ENCODE results near the gene UBL4B.

UBL4B gene

DNA sequence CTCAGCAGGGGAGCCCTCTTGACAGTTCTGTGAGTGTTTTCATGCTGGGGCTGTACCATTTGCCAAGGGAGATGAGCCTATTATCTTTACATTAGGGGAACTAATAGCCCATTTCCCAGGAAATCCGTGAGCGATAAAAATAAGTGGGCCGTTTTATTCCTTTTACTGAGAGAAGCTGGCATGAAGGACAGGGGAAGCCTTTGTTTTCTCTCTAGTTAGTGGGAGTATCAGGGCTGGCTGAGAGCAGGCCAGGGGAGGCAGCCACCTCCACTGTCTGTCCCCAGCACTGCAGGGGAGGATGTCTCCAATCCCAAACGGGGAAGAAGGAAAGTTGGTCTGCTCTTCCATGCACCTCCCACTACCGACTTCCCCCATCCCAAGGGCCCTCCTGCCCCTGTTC, 2.5 kb downstream of the UBL4B start:
- DNase-seq (ENCODE audit: low spot score) = no peak

DNA sequence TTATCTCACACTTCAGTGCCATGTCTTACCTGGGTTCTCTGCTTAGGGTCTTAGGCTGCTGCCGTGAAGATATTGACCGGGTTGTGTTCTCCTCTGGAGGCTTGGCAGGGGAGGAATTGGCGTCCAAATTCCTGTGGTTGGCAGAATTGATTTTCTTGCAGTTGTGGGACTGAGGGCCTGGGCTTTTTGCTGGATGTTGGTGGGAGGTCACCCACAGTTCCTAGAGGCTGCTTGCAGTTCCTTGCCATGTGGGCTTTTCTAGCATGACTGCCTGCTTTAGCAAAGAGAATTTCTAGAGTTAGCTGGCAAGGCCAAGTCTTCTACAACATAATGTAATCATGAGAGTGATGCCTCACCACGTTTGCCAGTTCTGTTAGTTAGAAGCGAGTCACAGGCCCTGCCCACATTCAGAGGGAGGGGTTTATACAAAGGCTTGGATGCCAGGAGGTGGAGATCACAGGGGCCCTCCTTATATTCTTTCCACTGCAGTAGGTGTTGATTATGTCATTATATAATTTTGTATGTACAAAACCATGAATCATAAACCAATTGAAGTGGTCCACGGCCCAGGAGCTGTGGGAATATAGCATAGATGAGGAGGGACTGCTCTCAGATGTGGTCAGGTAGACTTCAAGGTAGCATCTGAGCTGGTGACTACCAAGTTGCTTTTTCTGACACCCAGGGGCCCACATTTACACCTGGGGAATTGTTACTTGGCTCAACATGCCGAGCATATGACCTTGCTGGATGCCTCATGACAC, 6.6 kb downstream of the UBL4B start:
- DNase-seq (ENCODE audit: low spot score) = no peak

DNA sequence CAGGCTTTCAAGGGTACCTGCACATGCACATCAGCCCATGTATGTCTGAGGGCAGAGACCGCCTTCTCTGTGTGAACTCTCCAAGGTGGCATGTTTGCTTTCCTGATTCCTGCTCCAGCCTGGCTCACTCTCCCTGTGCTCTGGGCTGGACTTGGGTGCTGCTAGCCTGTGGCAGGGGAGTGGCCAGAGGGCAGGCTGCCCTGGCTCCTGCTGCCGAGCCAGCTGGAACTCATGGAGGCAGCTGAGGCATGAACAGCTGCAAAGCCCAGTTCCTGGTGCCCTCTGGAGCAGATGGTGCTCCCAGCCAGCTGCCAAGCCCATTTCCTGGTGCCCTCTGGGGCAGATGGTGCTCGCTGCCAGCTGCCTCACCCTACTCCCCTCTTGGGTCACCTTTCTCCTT, 7.6 kb downstream of the UBL4B start:
- DNase-seq (ENCODE audit: low spot score) = no peak

DNA sequence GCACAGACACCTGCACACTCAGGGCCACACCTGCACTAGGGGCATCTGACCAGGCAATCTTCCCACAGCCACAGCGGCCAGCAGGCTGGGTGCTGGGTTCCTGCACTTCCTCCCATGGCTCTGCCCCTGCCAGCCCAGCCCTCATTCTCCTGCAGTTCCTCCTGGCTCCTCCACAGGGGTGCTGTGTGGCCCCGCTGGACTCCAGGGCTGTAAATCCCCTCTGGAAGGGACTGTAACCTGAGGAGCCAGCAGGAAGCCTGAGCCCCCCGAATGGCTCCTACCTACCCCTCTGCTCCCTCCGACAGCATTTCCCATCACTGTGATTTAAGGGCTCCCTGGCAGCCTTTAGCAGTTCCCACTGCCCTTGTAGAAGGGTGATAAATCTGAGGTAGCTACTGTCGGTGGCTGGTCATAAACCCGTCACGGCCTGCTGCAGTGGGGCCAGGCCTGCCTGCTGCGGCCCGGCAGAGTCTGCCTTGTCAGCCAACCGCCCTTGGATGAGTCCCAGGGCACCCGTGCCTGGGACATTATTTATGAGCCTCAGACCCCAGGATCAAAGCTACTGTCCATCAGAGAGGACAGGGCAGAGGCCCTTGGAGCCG, 8.8 kb downstream of the UBL4B start:
- no peak for DNase-seq (ENCODE audit: low spot score)

DNA sequence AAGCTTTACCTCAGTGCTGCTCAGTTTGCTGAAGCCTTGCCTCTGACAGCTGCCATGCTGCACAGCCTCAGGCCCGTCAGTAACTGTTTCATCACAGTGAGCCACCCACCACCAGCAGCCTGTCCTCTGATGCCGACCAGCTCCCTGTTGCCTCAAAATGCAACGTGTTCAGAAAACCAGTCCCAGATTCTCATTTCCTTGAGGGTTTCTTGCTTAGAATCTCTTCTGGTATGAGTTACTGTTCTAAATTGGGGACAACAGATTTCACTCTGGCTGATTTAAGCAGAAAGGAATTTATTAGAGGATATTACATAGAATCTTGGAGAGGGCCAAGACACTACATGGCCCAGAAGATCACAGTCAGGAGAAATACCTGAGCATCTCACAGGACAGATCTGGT, 11.0 kb downstream of the UBL4B start:
- DNase-seq (ENCODE audit: low spot score) = no peak

DNA sequence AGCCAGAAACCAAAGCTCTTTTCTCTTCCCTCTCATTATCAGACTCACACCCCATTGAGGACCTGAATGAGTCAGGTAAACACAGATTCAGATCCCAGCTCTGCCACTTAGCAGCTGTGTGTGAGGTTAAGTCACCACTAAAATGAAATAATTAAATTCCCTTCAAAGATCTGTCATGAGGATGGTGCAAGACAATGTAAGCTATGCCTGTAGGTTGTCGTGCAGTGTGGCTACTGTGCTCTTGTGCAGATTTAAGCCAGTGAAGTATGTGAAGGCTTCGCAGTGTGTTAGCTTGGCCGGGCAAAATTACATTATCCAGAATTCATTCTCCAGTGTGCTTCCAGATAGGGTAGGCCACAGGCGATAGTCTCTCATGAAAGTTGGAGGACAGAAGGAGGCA, 13.6 kb downstream of the UBL4B start:
- DNase-seq (ENCODE audit: low spot score) = no peak

DNA sequence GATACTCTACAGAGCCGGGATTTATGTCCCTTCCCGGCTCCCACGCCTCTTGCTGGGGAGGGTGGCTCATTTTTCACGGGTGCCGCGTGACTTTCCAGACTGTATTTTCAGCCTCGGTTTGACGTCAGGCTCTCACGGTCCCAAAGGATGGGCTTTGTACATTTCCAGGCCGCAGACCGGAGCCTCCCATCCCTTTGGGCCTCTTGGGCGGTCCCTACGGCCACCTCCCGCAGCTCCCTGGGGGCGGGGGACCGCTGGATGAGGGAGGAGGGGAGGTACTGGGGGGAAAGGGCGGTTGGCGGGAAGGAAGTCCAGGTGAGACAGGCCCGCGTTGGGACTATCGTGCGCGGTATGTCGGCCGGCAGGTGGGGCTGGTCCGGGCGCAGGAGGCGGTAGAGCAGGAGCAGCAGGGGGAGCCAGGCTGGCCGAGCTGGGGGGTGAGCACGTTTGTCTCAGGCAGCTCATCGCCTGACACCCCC, 17.9 kb downstream of the UBL4B start:
- DNase-seq (ENCODE audit: low spot score) = no peak

DNA sequence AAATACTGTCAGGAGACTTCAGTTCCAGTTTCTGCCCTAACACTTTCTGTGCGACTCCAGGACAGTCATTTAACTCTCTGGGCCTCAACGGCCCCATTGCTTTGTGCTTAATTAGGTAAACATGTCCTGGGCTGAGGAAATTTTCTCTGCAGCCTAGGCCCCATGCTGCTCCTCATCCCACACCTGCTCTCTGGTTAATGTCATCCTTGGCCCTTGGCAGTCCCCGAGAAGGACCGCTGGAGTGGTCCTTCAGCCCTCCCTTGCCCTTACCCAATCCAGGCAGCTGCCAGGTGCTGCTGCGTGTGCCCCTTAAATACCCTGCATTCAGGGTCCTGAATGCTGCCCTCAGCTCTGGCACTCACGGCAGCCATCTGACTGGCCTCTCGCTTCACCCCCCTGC, 18.7 kb downstream of the UBL4B start:
- no peak for DNase-seq (ENCODE audit: low spot score)

DNA sequence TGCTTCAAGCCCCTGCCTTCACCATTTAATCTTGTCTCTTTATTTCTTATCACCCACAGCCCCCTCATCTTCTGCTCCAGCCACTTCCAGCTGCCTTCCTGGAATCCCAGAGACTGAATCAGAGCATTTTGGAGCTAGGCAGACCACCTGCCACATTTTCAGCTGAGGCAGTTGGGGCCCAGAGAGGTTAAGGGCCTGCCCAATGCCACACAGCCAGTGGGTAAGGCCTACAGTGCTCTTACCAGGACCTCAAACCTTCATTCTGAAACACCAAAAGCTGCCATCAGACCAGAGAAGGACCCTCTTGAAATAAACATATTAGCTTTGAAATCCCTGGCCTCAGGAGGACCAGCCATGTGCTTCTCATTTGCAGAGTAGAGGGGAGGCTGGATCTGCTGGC, 20.4 kb downstream of the UBL4B start:
- no peak for DNase-seq (ENCODE audit: low spot score)

DNA sequence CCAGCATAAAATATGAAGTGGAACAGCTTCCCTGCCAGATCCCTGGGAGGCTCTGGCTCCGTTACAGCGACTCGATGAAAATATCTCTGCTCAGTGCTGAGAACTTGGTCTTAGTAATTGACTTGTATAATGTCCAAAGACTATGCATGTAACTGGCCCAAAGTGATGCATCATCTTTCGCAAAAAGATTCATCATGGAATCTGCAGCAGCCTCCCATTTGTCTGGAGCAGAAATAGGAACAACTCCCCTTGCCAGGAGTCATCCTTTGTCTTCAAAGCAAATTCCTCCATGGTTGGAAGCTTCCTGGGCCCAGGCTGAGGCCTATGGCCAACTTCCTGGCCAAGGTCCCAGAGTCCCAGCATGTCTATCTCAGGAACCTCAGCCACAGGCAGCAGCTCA, 21.2 kb downstream of the UBL4B start:
- no peak for DNase-seq (ENCODE audit: low spot score)

DNA sequence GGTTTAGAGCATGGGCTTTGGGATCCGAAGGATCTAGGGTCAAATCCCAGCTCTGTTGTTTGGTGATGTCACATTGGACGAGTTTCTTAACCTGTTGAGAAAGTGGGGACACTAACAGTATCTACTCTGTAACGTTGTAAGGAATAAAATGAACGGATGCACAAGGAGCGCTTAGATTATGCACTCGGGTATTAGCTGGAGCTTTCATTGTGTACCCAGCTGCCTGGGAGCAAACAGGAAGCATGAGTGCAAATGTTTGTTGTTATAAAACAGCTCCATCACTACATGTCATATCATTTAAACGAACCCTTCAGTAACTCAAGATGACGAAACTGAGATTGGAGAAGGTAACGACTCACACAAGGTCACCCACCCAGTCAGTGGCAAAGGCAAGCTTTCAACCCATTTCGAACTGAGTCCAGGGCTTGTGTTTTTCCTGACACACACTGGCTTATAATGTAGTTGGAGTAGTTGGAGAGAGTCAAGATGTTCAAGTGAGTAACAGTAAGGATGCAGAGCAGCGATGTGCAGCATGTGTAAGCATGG, 21.9 kb downstream of the UBL4B start:
- DNase-seq (ENCODE audit: low spot score) = no peak

DNA sequence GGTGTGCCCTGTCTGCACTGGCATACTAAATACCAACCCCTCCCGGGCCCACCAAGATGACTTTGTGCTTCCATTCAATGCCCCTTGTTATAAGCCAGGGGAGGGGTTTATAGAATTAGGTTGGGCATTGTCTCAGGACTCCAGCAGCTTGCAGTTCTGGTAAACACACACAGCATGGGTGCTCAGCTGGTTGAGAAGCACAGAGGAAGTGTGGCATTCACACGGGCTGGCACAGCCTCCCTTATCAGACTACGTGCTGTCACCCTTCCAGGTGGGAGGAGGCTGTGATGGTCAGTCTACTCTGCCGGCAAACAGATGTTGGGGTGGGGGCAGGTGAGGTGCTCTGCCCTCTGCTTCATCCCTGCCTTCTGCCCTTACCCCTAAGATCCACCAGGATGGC, 23.0 kb downstream of the UBL4B start:
- DNase-seq (ENCODE audit: low spot score) = no peak

DNA sequence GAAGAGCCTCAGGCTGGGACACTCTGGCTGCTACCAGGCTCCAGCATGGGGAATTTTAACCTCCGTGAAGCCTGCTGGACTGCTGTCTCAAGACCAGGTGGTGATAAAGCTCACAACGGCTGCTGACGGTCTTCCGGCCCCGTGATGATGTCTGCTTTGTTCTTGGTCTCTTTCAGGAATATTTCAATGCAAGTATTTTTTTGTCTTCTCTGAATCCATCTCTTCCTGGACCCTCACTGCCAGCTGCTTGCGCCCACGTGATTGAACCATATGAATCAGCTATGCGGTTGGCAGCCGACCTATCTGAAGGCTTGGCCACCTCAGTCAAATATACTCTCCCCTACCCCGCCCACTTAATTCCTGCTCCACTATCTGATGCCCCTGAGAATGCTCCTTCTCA, 23.4 kb downstream of the UBL4B start:
- DNase-seq (ENCODE audit: low spot score) = no peak

DNA sequence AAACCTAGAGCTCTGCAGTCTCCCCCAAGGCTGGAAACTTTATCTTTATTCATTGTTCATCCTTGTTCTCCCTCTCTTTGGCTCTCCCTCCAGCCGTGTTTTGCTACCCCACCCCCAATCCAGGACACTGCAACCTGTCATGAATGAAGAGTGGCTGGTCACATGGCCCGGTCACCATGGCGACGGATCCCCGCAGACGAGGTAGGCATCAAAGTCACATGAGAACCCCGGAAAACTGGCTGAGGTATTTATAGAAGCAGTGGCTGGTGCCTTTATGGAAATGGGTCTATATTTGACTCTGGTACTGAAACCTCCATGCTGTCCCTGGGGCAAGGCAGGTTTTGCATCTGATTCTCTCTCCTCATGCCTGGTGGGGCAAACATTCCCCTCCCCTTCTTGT, 24.7 kb downstream of the UBL4B start:
- no peak for DNase-seq (ENCODE audit: low spot score)

DNA sequence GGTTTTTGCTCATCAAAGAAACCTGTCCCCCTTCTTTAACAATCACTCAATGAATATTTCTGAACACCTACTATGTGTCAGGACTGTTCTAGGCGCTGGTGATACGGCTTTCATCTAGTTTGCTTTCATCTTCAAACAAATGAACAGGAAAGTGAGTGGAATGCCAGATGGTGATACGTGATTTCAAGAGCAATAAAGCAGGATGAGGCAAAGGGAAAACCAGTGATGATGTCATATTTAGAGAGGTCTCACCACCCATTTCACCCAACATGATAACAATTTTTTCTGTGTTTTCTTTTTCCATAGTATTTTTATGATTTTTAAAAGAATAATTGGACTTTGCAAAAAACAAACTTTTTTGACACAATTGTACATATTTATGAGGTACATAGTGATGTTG, 26.7 kb downstream of the UBL4B start:
- DNase-seq (ENCODE audit: low spot score) = no peak

DNA sequence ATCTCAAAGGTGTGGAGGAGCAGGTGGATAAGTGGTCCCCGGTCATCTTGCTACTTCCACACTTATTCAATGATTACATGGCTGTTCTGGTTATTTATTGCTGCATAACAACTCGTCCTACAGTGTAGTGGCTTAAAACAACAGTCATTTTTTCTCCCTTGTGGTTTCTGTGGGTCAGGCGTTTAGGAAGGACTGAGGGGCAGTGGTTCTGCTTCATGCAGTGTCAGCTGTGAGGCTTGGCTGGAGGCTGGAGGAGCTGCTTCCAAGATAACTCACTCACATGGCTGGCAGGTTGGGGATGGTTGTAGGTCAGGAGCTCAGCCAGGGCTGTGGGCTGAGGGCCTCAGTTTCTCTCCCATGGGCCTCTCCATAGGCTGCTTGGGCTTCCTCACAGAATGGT, 32.1 kb downstream of the UBL4B start:
- DNase-seq (ENCODE audit: low spot score) = no peak

DNA sequence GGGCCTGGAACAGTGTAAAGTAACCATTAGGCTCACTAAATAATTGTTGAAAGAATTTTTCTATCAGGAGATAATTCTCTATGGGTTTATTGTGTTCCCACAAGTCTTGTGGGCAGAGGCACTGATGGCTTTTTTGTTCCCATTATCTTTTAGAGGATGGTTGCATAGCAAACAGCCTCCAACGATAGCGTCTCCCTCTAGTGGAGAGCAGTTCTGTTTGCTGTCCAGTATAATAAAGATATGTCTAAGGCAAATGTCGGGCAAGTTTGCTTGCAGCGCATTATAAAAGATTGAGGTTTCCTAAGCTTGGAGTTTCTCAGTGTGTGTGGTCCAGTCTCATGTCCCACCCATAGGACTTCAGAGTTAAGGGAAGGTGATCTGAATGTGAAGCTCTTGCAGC, 36.7 kb downstream of the UBL4B start:
- no peak for DNase-seq (ENCODE audit: low spot score)

DNA sequence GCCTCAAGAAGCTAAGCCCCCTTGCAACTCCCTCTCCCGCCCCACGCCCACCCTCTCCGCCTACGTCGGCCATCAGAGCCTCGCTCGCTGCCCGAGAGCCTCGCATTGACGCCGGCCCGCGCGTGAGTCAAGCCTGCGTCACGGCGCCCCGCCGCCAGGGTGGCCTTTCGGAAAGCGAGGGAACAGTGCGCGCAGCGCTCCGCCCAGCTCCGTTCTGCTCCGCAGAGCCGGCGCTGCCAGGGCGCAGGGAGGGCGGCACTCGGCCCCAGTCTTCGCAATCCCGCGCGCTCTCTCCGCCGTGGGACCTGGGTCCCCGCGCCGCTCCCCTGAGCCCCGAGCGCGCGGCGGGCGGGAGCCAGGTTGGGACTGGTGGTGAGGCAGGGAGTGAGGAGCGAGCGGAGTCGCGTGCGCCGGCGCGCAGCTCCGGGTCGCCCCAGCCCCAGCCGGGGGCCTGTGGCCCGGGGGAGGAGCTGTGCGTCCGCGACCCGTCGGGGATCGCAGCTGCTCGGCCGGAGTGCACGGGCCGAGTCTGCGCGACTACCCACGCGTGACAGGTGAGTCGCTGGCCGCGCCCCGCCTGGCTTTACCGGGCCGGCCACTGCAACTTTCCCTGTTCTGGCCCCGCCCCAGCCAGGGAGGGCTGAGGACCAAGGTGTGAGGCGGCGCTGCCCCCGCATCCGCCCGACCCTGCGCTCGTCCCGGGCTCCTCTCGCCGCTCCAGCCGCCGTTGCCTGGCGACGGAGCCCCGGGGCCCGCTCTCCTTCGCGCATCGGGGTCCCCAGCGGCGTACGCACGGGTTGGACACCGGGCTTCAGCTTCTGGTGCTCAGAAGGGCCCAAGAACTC, 38.3 kb downstream of the UBL4B start, which contains the start of gene SLC6A17:
Gene SLC6A17 (plus strand): TSS at position 165 of the 845 bp plus-strand sequence. CDS start 16,436 bp downstream, outside the sequence.
- DNase-seq (ENCODE audit: low spot score) = peak; percentile 53

DNA sequence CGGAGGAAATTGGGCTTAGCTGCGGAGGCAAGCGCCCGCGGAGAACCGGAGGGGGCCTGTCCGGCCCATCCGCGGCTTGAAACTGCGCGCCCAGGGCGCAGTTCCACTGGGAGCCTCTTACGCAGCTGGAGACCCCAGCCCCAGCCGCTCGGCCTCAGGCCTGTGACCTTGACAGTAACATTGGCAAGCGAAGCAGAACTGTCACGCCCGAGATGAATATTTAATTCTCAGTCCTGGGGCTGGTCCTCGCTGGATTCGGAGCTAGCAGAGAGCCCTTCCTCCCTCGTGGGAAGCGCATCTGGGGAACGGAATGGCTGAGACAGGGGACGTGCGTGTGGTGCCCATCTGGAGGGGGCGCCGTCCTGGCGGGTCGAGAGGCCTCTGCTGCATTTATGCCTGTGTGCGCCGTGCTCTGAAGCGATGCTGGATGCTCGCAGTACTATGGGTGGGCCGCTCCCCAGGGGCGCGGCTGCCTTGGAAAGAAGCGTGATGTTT, 39.0 kb downstream of the UBL4B start:
- no peak for DNase-seq (ENCODE audit: low spot score)

DNA sequence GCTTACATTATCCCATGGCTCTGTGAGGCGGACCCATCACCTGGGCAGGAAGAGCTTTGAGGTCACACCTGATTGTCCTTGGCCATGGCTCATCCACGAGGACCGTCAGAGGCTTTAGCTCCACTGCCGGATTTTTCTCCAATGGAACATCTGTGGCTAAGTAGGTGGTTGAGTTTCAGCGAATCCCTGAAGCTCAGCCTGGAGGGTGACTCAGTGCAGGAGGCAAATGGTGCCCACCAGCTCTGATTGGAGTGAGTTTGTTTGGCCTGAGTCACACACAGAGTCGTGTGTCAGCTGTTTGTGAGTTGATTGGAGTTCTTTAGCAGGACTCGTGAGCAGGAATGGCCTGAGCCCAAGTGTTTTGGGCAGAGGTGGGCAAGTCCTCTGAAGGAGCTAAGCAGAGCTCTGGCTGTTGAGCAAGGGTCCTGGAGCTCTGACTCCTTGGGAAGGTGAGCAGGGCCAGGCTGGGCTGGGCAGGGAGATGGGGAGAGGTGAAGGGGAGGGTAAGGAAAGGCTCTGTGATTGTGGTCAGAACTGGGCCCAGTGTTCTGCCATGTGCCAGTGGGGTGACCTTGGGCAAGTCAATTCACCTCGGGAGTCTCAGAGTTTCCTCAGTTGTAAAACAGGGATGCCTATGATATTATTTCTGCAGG, 40.0 kb downstream of the UBL4B start:
- no peak for DNase-seq (ENCODE audit: low spot score)

DNA sequence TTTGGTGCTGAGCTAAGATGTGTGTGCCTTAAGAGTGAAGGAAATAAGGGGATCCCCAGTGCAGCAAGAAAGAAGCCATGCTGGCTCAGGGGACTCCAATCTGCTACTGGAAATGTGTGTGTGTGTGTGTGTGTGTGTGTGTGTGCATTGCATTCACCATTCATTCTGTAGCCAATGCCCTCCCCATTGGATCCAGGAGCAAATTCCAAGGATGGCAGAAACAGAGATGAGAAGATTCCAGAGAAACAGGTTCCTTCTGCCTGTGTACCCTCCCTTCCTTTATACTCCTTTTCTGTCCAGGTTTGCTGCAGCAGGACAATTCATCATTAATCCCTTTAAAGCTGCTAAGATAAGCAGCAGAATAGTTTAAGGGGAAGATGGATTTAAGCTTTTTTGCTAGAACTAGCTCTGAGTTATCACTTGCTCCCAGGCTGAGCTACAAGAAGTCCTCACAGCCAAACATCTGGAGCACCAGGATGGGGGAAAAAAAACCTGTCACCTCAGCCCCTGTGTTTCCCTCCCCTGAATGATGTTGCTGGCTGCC, 41.2 kb downstream of the UBL4B start:
- DNase-seq (ENCODE audit: low spot score) = no peak

All from D341Med (cell line).